Sigmoid colon (tissue), 4 donors: ENCODE results near the gene ITGB8.

Experiments used
- CTCF ChIP-seq, 4 experiments: fragments of 450-650 bp in 3 of 4; fragments of 200-600 bp in 1 of 4; IDR thresholded peaks; one replicate each; pipeline ENCODE4 v1.5.1; 2016 to 2019; ENCODE audit warnings: antibody characterized with exemption in 4 of 4, mild to moderate bottlenecking in 3 of 4, moderate library complexity in 2 of 4
- EP300 ChIP-seq, 4 donors: sonication (generic); formaldehyde crosslinking; IDR thresholded peaks; one replicate each; pipeline ENCODE4 v1.6.1; 2017; ENCODE audit warnings: antibody characterized with exemption in 4 of 4

GRCh38 chr7:20304366-20304765 is 26.3 kb upstream of the ITGB8 start:
- TF ChIP-seq CTCF (IDR thresholded peaks at IDR 0.05) (no peak), EP300 (IDR thresholded peaks at IDR 0.05) (no peak)
